Stimulated activated CD4-positive, alpha-beta T cell treated with anti-CD3 and anti-CD28 coated beads, Interleukin-1b, Interleukin-23, amount 100 ng/mL, for 24 hours (primary cell): ENCODE data around the gene ZBTB8OS.
"Not testable (repeated sequence)": the region's sequence is repeated elsewhere in the genome, so short reads cannot be mapped to it uniquely, and the experiment has no call there.

Experiments
- DNase-seq, 4 experiments: peaks; one replicate each; pipeline ENCODE4 v3.0.0-alpha.2; 2020; ENCODE audit warnings: low read depth in 4 of 4, low spot score in 1 of 4

ZBTB8OS gene

GRCh38 chr1:32650248-32650751, at the start of gene ZBTB8OS:
ZBTB8OS (minus strand) TSS chr1:32650550; CDS start chr1:32650529, 21 bp downstream.
- peak; percentile 71 to 78 (median 72) for DNase-seq

GRCh38 chr1:32696996-32697395, 46.6 kb upstream of the ZBTB8OS start:
- not testable (repeated sequence) for DNase-seq

DNA sequence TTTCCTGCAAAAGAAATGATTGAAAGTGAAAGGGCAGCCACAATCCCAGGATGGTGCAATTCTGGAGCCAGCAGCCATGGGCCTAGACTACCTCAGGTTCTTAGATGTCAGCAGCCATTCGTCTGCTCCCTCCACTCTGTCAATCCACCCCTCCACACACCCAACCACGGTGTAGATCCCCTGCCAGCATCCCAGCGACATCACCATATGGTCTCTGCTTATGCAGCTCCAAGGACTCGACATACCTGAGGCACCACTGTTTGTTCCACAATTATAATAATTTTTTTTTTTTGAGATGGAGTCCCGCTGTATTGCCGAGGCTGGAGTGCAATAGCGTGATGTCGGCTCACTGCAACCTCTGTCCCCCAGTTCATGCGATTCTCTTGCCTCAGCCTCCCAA, 45.7 kb upstream of the ZBTB8OS start:
- no peak for DNase-seq

GRCh38 chr1:32695098-32695904, 45.0 kb upstream of the ZBTB8OS start:
- DNase-seq, result no peak

DNA sequence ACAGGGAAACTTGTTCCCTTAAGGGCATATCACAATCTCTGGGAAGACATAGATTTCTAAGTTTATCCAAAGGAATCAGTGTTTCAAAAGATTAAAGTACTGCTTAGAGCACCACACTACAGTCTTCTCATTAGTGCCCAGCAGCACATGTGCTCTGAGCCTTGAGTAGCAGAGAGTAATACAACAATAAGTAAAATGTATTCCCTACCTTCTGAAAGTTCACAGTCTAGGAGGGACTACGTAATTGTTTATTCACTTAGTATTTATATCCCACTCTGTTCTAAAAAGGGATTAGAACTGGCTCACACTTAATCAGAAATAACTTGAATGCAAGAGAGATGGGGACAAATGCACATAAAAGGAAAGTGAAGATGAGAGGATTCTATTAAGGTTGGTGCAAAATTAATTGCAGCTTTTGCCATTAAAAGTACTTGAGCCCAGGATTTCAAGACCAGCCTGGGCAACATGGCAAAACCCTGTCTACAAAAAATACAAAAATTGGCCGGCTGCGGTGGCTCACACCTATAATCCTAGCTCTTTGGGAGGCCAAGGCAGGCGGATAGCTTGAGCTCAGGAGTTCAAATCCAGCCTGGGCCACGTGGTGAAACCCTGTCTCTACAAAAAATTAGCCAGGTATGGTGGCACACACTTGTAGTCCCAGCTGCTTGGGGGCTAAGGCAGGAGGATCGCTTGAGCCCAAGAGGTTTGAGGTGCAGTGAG, 43.3 kb upstream of the ZBTB8OS start:
- DNase-seq, result no peak

GRCh38 chr1:32686387-32686786, 36.0 kb upstream of the ZBTB8OS start:
- DNase-seq, result no peak

DNA sequence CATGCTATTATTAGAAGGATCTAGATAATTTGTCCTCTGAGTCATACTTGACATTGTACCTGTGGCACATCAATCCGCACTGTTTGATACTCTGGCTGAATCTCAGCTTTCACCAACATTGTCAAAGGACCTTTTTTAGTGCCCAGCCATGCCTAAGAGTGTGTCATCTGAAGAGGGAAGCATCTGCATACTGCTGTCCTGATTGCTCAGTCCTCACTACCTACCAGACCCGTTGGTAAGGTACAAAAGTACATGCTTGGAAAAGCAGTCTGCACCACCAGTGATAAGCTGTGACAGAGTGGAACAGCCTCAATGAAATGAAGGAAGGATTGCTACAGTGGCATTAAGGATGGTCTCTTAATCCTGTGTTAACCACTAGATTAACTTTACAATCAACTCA, 35.1 kb upstream of the ZBTB8OS start:
- no peak for DNase-seq

GRCh38 chr1:32684167-32684811, 33.9 kb upstream of the ZBTB8OS start:
- no peak for DNase-seq

GRCh38 chr1:32683397-32683796, 33.0 kb upstream of the ZBTB8OS start:
- DNase-seq, result no peak

DNA sequence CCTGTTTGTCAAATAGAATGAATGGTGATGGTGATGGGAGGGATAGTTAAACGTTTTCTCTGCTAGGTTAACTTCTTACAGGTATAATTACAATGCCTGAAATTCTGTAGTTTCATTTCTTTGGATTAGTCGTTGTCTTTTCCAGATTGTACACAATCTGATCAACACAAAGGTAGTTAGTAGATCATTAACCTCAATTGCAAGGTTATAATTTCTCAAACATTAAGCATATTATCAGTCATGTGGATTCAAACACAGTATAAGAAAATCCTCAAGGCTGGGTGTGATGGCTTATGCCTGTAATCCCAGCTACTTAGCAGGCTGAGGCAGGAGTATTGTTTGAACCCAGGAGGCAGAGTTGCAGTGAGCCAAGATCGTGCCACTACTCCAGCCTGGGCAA, 31.6 kb upstream of the ZBTB8OS start:
- DNase-seq, result no peak

DNA sequence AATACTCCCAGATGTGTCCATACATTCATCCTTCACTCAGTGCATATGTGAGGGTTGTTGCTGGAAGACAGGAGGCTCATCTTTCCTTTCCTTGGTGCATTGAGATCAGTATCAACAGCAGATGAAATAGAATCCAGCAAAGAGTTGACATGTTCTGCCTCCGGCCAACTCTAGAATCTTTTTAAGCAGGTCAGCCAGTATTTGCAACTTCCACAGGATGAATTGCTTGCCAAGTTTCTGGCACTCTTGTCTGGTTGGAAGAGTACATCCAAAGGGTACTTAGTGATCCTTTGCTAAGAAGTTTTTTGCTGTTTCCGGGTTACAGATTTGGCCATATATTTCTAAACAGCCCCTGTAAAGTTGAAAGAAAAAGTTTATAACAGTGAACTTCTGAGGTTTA, 31.2 kb upstream of the ZBTB8OS start:
- no peak for DNase-seq

DNA sequence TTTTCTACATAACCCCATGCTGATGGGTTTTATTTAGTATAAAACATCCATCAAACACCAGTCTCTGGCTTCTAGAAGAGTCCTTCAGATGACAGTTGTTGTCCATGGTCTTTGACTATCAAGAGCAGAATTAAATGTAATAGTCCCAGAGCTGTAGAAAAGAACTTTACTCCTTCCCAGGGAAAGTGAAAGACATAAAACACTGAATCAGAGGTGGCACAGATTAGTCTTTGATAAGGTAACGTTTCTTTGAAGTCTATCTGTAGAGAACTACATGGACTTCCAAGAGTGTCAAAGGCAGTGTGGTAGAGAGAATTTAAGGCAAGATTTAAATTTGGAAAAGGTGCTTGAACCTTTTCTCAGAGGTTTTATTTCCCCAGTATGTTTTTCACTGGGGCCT, 30.3 kb upstream of the ZBTB8OS start:
- DNase-seq, result no peak

DNA sequence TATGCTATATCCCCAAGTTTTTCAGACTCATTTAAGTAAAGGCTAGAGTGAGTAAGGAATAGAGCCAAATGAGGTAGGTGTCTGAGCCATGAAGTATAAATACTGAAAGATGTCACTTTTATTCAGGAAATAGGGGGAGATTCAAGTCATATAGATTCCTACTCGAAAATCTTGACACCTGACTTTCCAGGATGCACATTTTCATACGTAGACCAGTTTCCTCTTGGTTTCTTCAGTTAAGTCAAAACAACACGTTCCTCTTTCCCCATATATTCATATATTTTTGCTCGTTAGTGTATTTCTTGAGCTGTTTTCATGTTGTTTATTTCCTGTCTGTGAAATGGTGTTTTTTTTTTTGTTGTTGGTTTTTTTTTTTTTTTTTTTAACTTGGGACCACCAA, 29.6 kb upstream of the ZBTB8OS start:
- not testable (repeated sequence) for DNase-seq

DNA sequence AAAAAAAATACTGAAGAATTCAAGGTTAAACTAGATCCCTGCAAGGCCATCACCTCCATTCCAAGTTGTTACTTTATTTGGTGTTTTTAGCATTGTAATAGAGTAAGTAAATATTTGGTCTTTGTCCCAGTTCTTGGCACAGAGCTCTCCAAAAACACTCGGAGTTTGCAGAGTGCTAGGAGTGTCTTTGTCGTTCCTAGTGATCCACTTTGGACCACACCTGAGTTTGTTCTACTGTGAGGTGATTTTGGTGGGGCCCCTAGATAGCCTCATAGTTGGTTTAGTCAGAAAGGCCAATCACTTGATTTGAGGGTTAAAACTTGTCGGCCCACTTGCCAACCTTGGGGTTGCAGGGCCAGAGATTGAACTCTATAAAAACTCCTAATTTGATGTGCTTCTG, 26.6 kb upstream of the ZBTB8OS start:
- no peak for DNase-seq

- not testable (repeated sequence) for DNase-seq
These were observed 18.4 kb upstream of the ZBTB8OS start for GRCh38 chr1:32668716-32669115.

DNA sequence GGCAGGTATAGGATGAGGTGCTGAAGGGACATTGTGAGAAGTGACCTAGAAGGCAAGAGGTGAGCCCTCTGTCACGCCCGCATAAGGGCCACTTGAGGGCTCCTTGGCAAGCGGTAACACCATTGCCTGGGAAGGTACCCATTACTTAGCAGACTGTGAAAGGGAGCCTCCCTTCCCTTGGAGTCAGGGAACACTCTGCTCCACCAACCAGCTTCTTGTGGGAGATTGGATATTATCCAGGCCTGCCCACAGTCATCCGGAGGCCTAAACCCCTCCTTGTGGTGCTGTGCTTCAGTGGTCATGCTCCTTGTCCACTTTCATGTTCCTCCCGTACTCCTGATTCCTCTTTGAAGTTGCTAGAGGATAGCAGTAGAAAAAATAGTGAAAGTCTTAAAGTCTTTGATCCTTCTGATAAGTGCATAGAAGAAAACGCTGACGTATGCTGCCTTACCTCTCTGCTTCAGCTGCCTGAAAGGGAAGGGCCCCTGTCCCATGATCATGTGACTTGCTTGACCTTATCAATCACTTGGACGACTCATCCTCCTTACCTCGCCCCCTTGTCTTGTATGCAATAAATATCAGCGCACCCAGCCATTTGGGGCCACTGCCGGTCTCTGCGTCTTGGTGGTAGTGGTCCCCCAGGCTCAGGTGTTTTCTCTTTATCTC, 16.7 kb upstream of the ZBTB8OS start:
- no peak for DNase-seq

- no peak for DNase-seq
These were observed 15.6 kb upstream of the ZBTB8OS start for GRCh38 chr1:32665915-32666314.

DNA sequence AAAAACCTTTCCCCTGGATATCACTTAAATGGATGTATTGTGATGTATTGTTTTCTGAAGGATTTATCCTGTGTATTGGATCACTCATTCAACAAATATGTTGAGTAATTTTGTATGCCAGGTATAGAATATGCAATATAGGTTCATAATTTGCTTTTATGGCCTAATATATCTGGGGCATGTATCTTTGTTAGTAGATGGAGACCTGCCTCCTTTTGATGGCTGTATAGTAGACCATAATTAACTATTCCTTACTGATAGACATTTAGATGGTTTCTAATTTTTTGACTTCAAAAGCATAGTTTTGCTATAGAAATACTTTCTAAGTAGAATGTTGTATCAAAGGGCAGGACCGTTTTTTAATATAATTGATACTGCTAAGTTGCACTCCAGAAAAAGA, 9.2 kb upstream of the ZBTB8OS start:
- no peak for DNase-seq

- DNase-seq, result no peak
These were observed 2.1 kb upstream of the ZBTB8OS start for GRCh38 chr1:32652244-32652962.

DNA sequence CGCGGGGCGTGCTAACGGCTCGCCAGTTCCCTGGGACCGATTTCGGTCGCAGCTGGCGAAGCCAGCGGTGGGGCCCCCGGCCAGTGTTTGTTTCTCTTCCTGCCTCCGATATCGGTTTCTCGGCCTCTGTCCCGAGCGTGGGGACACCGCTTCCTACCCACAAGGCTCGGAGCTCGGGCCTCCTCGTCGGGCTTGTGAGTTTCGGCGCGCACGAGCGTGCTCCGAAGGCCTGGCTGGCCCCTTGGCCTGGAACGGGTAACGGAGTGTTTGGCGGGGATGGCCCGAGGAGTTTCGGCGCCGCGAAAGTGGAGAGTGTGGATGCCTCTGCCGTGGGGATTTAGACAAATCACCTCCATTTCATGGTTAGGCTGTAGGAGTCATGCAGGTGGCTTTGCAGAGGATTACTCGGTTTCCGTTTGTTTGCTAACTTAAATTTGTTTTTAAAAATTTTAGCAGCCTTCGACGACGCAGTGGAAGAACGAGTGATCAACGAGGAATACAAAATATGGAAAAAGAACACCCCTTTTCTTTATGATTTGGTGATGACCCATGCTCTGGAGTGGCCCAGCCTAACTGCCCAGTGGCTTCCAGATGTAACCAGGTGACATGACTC, 1.2 kb upstream of the ZBTB8OS start:
- DNase-seq, result peak in 2 of 4 experiments; percentile 17 to 24
